ENCODE measurements around the gene MACROD2.

MACROD2 gene

DNA sequence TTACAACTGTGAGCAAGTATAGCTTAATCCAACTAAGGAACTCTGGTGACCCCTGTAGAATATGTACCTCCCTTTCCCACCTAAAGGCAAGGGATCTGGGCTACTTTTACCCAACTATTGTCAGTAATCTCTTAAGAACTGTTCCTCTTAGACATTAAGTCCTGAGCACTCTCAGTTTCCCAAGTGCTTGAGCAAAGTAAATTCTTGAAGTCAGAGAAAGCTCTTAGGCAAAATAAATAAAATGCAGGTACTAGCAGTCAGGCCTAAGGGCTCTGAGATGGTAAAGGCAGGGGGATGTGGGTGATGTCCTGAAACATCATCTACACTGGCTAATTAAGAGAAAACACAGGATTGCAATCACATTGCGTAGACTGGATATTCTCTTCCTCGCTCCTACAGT, 788.5 kb downstream of the MACROD2 start:
- no peak for DNase-seq

DNA sequence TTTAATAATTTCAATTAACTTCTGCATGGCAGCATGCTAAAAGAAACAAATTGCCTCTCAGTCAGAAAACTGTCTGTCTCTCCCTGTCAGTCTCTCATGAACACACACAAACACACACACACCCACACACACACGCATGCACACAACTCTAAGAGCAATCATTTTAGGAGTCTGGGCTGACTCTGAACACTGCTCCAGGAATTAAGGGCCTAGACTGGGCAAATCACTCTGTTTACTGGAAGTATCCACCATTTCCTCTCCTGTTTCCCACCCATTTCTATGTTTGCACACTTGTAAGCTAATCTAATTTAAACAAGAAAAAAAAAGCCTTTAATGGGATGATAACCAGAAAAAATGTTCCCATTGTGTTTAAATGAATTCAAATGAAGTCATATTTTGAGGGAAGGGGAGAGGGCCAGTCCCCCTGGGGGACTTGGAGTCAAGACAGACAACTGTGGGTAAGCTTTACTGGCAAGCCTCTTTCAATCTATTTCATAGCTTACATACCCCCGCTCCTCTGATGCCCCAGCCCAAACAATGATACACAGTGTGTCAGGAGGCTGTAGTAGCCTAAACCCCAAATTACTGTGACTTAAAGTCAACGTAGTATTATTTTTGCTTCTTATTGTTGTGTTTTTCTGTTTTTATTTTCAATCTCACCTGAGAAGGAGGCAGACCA, 789.9 kb downstream of the MACROD2 start:
- DNase-seq: no peak

GRCh38 chr20:14790190-14790589, 794.9 kb downstream of the MACROD2 start:
- no peak for DNase-seq

DNA sequence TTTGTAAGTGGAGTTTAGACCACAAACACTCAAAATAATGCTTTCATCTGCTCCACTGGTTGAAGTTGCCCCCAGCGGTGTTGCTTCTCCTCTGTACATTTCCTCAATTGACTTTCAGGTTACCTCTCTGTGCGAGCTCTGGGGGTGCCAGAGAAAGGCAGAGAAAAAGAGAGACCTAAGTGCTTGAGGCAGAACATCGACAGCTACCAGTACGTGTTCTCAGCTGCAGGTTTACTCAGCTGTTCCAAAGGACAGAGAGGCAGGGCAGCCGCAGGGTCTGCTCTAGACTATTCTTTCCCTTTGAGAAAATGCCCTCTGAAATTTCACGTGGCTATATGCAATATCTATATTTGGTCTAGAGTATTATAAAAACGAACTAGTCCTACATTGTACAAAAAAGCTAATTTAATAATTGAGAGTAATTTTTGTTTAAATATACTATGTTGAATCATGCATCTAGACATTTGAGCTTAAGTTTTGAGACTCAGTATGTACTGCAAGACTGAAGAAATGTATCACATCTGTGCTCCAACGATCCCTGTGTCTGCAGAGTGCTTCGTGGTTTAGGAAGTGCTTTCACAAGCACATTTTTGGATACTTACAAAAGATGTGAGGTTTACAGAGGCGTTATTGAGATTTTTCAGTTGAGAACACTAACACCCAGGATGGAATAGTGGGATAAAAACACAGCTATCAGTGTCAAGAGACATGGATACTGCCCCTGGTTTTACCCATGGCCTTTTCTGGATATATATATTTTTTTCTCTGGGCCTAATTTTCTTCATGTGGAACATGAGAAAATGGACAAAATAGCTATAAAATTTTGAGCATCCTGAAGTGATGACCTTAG, 795.7 kb downstream of the MACROD2 start:
- DNase-seq: no peak

- no peak for DNase-seq
These were observed 797.6 kb downstream of the MACROD2 start for GRCh38 chr20:14792915-14793314.

GRCh38 chr20:14799545-14800216, 804.4 kb downstream of the MACROD2 start:
- no peak for DNase-seq

- no peak for DNase-seq
These were observed 805.5 kb downstream of the MACROD2 start for GRCh38 chr20:14800707-14801425.

GRCh38 chr20:14801591-14802325, 806.4 kb downstream of the MACROD2 start:
- no peak for DNase-seq

DNA sequence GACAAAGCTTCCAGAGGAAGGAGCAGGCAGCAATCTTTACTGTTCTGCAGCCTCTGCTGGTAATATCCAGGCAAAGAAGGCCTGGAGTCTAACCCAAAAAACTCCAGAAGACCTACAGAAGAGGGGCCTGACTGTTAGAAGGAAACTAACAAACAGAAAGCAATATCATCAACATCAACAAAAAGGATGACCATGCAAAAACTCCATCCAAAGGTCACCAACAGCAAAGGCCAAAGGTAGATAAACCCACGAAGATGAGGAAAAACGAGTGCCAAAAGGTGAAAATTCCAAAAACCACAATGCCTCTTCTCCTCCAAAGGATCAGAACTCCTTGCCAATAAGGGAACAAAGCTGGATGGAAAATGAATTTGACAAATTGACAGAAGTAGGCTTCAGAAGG, 811.9 kb downstream of the MACROD2 start:
- DNase-seq: no peak

GRCh38 chr20:14815340-14815739, 820.0 kb downstream of the MACROD2 start:
- DNase-seq: no peak

DNA sequence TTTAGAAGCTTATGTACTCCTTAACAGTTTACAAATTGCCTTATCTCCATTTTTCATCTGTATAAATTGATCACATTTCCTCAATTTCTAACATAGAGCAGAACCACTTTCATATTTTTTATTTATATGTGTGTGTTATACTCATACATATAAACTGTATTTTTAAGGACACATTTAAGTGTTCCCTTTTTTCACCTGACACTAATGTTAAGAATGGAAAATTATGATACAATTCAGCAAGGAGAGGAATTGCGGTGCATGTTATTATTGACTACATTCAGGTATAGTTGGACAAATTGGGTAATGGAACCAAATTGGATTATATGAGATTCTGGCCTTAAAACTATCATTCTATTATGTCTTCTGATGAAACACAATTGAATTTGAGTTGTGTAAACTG, 821.2 kb downstream of the MACROD2 start:
- DNase-seq: no peak

GRCh38 chr20:14817101-14817500, 821.8 kb downstream of the MACROD2 start:
- no peak for DNase-seq

GRCh38 chr20:14820771-14821170, 825.5 kb downstream of the MACROD2 start:
- no peak for DNase-seq

DNA sequence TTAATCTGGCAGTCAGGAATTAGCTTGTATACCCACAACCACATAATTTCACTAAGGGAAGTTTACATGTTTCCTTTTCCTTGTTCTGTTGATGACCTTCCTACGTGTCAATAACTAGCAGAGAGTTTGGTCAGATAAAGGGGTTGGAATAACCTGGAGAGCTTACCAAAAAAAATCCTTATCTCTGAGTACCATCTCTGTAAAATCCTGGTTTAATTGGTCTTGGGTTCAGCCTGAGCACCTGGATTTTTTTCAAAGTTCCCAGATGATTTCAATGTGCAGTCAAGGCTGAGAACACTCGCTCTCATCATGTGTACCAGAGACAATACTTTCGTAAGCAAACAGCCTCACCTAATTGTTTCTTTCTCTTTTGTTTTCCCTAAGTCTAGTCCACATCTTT, 825.9 kb downstream of the MACROD2 start:
- no peak for DNase-seq

GRCh38 chr20:14824996-14825395, 829.7 kb downstream of the MACROD2 start:
- DNase-seq: no peak

DNA sequence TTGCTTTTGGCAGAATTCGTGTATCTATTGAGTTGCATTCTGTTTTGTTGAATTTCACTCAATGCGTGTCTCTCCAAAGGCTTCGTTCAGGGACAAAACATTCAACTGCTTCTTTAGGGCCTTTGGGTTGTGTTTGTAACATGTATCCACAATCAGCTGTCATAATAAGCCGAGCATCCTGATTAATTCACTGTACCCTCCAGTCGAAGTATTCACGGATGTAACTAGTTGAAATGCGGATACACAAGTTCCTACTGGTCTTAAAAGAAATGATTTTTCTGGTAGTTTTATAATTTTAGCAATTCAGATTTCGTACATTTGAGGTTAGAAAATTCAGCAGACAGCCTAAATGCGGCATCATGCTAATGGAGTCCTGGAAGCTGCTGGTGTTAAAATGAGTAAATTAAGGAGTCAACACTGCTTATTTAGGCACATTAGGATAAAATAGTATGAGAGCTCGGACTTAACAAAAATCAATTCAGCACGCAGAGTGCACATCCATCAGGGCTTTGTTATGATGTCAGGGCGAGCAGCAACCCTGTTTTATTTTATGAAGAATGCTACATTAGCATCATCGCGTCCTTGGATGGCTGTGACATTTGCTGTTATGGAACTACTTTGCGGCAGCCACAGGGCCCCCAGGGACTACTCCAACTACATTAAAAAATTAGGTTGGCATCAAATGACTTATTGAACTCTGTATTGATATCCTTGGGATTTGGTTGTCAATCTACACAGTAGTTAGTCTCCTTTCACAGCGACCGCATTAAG, 831.4 kb downstream of the MACROD2 start:
- DNase-seq: no peak

GRCh38 chr20:14828459-14828858, 833.1 kb downstream of the MACROD2 start:
- DNase-seq: no peak

DNA sequence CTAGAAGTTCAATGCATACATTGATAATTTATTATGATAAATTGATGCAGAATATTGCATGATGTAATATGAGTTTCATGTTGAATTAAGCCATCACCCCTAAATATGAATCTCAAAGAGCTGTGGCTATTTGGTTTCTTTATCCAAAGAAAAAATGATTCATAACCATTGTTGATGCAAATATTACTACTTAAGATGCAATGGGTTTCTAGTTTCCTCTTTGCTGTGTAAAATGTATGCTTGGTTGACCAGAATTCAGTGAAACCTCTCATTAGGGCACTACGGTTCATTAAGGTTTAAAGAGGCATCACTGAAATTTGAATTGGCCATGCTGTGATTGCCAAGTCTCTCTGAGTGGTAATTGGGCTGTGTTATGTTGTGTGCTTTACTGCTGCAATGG, 834.6 kb downstream of the MACROD2 start:
- DNase-seq: no peak

DNA sequence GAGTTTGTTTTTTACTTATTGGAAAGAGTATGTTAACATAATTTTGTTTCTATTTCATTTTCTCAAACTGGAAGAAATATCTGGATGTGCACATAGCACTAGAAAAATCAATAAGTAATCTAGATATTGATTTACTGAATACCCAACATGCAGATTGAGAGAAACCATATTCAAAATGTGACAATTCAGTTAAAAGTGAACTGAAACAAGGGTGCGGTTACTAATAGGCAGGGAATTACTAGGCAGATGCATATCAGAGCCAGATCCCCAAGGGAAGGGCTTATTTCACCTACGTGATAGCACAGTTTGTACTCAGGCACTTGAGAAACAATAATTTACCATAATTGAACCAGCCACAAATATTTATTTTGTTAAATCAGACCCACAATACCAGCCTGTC, 835.1 kb downstream of the MACROD2 start:
- no peak for DNase-seq

GRCh38 chr20:14830899-14831298, 835.6 kb downstream of the MACROD2 start:
- DNase-seq: no peak

- no peak for DNase-seq
These were observed 837.3 kb downstream of the MACROD2 start for GRCh38 chr20:14832630-14833029.
